CD4-positive, alpha-beta T cell treated with Interleukin-10 for 1 hour (primary cell): Measurements from ENCODE around the gene CARD8.

Experiments used
- DNase-seq: peaks from one replicate; pipeline ENCODE4 v3.0.0-alpha.2; 2020

The CARD8 gene

DNA sequence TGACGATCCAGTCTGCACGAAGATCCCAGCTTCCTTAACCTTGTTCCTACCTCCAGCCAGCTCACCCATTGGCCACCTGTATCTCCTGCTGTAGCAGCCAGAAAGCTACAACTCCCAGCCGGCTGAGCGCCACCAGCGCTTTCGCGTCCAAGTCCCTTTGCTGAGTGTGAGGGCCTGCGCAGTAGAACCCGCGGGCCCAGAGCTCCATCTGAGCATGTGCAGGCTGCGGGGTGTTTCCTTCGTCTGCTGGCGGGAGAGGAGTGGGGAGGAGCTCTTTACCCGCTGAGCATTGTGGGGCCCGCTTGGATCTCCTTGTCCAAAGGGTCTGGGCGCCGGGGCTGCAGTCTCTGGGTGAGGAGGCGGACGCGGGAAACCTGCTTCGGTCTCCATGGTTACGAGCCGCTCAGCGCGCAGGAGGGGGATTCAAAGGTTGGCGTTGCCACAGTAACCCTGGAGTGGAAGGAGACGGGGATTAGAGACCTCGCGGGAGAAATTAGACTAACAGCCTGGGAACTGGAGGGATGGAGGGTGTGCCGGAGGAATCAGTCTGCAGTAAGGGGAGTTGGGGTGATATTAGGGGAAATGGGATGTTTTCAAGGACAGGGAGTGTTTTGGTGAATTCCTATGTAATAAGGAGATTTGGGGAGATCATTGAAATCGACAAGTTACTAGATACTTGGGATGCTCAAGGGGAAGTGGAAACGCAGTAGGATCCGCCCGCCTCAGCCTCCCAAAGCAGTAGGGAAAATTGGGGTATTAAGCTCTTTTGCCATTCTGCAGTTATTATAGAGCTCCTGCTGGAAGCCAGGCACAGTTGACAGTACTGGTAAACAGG is 51.7 kb downstream of the CARD8 start:
- DNase-seq = peak; percentile 93

DNA sequence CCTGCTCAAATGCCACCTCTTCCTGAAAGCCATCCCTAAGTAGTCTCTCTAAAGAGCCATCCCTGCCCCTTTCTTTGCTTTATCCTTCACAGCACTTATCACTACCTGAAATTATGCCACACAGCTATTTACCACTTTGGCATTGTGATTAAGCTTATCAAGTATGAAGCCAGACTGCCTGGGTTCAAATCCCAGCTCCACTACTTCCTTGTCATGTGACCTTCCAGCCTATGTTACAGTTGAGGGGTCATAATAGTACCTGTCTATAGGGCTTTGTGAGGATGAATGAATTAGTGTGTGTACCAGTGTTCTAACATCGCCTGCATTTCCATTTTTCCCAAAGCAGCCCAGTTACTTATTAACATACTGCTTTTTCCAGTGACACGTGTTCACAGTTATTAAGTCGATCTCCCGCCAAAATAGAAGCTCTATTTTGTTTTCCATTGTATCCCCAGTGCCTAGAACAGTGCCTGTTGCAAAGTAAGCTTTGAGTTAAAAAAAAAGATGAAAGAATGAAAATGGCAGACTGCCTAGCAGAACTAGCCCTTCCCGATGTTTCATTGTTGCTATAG is 52.4 kb downstream of the CARD8 start:
- DNase-seq = no peak

DNA sequence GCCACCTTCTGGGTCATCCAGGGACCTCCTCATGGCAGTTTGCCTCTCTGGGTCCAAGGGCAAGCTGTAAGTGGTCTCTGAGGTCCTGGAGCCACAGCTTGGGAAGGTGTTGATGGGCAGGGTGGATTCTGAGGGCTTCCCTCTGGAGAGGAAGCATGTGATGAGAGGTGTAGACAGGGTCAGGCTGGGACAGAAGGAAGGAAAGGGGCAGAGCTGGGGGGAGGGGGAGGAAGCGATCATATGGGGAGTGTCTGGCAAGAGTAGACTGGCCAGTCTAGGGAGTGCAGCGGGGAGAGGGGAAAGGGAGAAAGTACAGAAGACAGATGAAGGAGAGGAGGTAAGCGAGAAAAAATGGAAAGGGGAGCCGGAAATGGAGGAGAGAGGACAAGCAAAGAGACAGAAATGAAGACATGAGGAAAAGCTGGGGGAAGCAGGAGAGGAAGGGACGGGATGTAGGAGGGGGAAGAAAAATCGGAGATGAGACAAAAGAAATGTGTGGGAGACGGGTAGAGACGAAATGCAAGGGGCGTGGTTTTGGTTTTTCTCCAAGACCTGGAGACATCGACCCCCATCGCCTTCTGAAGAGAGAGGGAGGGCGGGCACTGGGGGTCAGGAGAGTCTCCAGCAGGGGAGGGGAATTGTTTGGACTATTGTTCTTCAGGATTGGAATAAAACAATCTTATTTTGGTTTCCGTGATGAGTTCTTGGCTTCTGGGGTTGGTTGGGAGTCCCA is 58.6 kb downstream of the CARD8 start:
- DNase-seq = no peak

DNA sequence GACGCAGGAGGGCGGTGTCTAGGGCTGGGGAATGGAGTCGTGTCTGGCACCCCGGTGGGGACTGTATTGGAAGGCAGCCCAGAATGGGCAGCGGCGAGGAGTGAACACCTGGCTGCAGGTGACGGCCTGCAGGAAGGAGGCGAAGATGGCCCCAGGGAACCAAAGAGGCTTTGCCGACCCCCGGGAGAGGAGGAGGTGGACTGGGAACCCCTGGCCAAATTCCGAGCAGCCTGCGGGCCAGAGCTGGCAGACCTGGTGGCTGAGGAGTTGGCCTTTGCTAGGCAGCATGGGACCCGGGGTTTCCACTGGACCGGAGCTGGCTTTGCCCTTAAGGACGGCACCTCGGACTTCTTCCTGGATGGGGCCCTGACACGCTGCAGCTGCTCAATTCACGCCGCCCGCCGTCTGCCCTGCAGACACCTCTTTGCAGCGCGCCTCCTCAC is 59.4 kb downstream of the CARD8 start:
- DNase-seq = no peak

DNA sequence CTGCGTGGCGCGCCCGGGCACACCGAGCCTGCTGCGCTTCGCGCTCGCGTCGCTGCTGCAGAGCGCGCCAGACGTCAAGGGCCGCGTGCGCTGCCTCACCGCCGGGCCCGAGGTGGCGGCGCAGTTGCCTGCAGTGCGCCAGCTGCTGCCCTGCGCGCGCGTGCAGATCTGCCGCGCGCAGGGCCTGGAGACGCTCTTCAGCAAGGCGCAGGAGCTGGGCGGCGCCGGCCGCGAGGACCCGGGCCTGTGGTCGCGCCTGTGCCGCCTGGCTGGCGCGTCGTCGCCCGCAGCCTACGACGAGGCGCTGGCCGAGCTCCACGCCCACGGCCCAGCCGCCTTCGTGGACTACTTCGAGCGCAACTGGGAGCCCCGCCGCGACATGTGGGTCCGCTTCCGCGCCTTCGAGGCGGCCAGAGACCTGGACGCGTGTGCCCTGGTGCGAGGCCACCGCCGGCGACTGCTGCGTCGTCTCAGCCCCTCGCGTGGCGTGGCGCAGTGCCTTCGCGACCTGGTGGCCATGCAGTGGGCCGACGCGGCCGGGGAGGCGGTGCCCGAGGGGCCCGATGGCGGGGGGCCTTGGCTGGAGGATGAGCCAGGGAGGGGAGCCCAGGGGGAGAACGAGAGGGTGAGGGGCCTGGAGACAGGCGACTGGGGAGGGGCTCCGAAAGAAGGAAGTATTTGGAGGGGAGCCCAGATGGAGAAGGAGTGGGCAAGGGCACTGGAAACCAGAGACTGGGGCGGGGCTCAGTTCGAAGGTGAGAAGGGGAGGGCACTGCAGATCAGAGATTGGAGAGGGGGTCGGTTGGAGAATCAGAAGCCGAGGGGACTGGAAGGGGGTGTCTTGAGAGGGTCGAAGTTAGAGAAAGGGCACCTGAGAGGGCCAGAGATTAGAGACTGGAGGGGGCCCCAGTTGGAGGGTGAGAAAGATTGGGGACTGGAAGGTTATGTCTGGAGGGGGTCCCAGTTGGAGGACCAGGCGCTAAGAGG is 60.6 kb downstream of the CARD8 start:
- DNase-seq = no peak

DNA sequence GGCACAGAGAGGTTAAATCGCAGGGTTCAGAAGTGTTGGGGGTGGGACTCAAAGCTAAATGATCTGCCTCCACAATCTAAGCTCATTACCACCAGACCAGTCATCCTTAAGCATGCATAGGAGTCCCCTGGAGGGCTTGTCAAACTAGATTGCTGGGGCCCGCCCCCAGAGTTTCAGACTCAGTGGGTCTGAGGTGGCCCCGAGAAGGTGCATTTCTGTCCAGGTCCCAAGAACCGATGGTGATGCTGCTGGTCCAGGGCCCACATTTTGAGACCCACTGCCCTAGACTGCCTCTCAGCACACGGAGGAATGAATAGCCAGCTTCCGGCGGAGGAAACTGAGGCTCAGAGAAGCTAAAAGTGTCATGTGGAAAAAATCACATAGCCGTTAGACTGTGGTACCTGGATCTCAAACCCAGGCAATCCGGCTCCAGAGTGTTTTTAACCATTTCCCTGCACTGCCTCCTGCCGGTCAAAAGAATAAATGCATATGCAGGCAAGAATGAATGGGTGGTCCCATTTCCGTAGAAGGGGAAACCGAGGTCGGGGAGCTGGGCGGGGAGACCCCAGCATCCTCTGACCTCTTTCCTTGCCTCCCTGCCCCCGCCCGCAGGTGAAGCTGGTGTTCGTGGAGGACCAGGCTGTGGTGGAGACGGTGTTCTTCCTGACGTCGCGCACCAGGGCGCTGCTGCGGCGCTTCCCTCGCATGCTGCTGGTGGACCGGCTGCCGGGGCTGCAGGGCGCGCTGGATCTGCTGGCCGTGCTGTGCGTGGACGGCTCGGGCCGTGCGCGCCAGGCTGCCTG is 61.5 kb downstream of the CARD8 start:
- peak; percentile 42 for DNase-seq

DNA sequence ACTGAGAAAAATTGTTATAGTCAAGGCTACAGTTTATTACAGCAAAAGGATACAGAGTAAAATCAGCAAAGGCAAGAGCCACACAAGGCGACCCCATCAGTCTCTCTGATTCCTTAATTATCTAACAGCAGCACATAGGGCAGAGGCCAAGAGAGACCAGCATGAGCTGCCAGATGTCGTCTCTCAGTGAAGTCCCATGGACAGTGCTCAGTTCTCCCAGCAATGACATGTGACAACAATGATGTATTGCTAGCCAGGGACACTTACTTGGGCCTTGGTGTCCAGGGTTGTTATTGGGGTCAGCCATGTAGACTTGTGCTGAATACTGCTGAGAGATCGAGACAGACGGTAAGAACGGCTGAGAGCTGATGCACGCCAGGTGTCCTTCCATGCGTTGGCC is 63.0 kb downstream of the CARD8 start:
- DNase-seq = no peak

DNA sequence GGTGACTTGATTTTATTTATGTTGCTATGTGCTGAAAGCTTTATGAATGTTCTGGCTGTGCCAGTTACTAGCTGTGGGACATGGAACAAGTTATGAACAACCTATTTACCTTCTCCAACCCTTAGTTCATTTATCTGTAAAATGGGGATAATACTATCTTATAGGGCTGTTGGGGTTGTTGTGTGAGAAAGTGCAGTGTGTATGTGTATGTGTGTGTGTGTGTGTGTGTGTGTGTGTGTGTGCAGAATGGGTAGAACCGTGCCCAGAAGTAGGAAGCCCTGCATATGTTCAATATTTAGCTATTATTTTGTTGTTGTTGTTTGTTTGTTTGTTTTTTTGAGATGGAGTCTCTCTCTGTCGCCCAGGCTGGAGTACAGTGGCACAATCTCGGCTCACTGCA is 64.8 kb downstream of the CARD8 start:
- DNase-seq = no peak

DNA sequence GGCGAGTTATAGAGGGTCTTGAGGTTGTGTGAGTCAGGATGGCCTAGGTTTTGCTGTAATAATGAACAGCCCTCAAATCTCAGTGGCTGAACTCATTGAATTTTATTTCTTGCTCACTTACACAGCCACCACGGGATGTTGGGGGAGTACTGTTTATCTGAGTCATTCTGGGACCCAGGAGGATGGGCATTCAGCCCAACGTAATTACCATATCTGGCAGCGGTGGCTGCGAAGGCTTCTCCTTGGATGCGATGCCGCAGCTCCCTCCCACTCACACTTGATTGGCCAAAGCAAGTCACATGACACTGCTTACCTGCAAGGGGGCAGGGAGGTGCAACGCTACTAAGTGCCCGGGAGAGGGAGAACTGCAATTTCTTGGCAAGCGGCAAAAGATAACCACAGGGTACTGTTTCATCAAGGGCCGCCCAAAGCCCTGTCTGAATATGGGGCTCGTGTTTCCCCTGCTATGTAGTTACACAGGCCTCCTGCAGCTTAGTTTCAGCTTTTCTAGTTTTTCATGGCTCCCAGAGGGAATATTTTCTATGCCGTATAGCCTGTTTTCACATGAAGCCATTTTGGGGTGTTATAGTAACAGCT is 65.3 kb downstream of the CARD8 start:
- peak; percentile 31 for DNase-seq

DNA sequence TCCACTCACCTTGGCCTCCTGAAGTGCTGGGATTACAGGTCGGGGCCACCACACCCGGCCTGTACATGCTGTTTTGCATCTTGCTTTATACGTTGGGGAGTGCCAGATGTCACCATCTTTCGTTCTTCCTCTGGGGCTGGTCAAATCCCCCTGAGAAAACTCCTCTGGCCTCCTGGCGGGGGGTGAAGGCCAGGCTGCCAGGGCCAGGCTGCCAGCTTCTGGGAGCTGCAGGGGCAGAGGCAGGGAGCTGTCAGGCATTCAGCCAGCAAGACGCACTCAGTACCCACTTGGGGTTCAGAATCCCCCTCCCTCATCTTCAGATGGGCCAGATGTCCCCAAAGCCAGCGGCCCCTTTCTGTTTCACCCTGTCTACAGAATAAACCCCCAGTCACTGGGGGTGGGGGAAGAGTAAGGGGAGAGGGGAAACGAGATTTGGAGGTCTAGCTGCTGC is 69.1 kb downstream of the CARD8 start:
- DNase-seq = no peak

DNA sequence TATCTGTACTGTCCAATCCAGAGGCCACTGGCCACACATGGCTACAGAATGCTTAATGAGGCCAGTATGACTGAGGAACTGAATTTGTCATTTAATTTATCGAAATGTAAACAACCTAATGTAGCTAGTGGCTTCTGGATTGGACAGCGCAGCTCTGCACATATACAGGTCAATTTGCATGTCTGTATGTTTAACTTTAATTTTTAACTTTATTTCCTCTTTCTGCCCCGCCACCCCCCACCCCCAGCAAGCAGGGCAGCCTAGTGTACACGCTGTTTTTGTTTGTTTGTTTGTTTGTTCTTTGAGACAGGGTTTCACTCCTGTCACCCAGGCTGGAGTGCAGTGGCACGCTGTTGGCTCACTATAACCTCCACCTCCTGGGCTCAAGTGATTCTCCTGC is 69.7 kb downstream of the CARD8 start:
- no peak for DNase-seq

DNA sequence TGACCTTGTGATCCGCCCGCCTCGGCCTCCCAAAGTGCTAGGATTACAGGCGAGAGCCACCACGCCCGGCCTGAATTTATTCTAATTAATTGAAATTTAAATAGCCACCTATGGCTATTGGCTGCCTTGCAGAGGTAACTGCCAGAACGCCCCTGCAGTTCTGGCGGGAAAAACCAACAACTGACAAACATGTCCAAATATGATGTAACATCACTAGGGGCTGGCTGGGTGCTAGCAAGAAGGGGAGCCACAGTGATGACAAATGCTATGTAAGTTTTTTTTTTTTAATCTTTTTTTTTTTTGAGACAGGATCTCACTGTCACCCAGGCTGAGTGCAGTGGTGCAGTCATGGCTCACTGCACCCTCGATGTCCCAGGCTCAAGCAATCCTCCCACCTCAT is 72.4 kb downstream of the CARD8 start:
- DNase-seq = no peak

DNA sequence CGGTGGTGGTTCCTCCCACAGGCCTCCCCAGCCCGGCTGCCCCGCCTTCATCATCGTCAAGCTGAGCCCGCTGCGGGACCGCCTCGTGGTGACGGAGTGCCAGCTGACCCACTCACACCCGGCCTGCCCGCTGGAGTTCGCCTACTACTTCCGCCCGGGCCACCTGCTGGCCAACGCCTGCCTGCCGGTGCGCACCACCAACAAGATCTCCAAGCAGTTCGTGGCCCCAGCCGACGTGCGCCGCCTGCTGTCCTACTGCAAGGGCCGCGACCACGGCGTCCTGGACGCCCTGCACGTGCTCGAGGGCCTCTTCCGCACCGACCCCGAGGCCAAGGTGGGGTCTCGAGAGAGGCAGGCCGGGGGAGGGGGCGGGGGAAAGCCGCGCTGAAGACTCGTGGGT is 73.3 kb downstream of the CARD8 start:
- DNase-seq = no peak

DNA sequence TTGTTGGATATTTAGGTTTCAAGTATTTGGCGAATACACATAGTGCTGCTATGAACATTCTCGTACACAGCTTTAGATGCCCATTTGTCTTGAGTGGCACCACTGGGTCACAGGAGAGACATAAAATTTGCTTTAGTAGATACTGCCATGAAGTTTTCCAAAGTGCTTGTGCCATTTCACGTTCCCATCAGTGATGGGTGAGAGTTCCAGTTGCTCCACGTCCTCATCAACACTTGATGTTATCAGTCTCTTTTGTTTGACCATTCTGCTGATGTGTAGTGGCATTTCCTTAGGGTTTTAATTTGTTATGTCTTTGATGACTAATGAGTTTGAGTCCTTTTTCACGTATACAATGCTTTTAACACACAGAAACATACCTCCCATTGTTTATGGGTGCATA is 74.2 kb downstream of the CARD8 start:
- DNase-seq = no peak

DNA sequence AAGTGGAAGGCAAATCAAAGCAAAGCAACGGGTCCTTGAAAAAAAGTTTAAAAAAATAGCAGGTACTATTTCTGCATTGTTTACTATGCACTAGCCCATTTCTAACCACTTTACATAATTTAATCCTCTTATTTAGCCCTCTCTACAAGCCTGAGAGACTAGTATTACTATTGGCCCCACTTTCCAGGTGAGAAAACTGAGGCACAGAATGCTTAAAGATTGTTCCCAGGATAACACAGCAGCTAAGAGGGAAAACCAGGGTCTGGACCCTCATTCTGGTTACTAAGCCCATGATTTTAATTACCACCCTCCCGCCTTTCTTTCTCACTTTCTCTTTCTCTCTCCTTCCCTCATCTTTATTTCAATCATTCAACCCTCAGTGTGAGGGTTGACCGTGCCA is 79.5 kb downstream of the CARD8 start:
- DNase-seq = no peak

DNA sequence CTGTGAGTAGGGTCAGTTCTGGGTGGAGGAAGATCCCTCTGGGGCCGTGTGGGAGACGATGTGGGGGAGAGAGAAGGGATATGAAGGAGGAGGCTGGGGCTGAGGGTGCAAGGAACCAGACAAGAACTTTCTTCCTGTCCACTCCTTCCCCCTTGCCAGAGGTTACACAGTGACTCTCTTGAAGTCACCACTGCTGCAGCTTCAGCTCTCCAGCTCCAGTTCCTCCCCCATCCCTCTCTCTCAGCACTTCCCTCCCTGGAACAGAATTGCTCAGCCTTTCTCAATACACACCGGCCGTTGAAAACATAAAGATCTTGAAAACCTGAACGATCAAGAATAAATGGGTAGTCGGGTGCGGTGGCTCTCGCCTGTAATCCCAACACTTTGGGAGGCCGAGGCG is 80.1 kb downstream of the CARD8 start:
- no peak for DNase-seq

DNA sequence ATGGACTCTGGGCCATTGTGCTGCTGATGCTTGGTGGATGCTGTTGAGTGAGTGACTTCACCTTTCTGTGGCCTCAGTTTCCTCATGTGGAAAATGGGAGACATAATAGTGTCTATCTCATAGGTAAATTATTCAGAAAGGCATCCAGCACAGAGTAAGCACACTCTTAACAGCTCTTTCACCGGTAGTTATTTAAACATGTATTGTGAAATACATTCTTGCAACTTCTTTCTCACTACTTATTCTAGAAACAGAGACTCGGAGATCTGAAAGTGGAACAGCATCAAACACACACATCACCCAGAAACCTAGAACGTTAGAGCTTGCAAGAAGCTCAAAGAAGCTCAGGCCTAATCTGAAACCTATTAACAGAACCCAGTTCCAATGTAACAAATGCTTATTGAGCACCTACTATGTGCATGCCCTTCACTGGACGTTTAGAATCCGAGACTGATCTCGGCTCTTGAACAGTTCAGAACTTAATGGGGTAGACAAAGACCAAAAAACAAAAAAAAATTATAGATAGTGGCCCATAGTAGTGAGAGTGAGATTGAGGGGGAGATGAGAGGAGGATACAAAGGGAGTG is 81.2 kb downstream of the CARD8 start:
- no peak for DNase-seq

DNA sequence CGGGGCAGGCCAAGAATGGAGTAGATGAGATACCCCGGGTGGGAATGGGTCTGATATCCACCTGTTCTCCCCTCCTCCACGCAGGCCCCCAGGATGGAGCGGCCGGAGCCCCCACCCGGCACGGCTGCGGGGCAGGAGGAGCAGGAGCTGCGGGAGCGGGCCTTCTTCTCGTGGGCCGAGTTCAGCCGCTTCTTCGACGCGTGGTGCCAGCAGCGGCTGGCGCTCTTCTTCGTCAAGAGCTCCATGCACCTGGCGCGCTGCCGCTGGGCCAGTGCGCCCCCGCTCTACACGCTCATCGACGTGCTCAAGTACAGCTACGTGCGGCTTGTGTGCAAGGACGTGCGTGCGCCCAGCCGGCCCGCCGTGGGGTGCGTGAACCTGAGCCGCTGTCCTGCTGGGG is 84.0 kb downstream of the CARD8 start:
- DNase-seq = no peak

DNA sequence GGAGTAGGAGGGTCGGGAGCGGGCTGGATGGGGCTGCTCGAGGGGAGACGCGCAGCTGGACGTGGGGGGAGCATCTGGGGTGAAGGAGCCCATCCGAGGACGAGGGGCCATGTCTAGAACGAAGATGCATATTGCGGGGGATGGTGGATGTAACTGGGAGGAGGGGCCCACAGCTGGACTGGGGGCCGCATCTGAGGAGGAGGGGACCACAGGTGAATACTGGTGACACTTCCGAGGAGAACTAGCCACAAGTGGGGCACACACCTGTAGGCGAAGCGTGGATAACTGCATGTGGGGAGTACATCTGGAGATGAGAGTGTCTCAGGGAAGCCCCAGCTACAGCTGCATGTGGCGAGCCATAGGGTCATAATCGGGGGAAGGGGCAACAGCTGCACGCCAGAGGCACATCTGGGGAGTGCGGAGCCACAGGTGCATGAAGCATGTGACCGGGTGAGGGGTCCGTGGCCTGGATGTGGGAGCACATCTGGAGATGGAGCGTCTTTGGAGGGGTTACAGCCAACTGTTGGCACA is 84.8 kb downstream of the CARD8 start:
- DNase-seq = no peak

DNA sequence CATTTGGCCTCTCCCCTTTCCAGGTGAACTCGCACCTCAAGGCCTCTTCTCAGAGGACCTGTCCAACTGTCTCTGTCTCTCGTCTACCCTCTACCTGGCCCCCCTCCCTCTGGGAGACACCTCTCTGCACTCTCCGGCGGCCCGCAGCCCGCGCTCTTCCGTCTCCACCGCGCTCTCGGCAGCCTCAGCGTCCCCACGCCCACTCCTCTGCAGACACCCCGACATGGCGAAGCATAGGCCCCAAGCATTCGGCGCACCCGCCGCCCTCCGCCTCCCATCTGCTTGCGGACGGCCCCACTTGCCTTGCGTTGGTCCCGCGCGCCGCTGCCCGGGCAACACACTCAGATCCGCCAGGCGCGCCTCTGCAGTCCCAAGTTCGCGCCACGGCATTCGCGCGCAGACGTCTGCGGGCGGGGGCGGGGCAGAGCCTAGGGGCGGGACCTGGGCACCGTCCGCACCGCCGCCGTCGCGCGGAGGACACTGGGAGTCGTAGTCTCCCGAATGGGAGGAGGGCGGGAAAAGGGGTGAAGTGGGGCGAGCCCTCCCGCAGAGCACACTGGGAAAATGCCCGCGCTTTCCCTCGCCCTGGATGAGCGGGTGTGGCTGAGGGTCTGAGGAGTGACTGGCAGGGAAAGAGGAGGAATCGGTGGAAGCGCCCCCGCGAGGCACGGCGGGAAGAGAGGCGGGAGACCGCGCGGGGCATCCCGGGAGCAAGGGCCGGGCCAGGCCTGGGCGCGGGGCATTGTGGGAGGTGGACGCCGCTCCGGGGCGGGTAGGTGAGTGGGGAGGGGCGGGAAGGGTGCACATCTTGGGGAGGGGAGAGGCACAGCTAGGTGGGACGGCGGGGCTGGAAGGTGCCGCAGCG is 85.5 kb downstream of the CARD8 start, which contains the start of the genes LIG1 and ZSWIM9:
Gene LIG1 (minus strand): TSS at position 406 of the 865 bp plus-strand sequence. CDS start 4,778 bp downstream, outside the sequence.
Gene ZSWIM9 (plus strand): TSS at position 742 of the 865 bp plus-strand sequence. CDS start 1,123 bp downstream, outside the sequence.
- DNase-seq = peak; percentile 91
